WTC11 (cell line): ENCODE data around the gene SLBP. TPM values are rescaled to one million over a fixed set of nuclear protein-coding genes. Genes with fewer than 3 reads are reported as not detected.
"Not testable (repeated sequence)": the region's sequence is repeated elsewhere in the genome, so short reads cannot be mapped to it uniquely, and the experiment has no call there.

Experiments
- ATAC-seq: fragments of 200-7000 bp; cut with Tn5 transposase; 2 replicates; pipeline ENCODE4 v1.10.0; 2021; ENCODE audit warnings: mild to moderate bottlenecking, moderate library complexity
- CTCF ChIA-PET: fragments of 300-600 bp; sonication (Branson Sonifier 250); formaldehyde crosslinking; loops from one replicate; lab custom pipeline; 2021; ENCODE audit warnings: antibody characterized with exemption; lab: Charles Lee
- POLR2A ChIA-PET: fragments of 350-600 bp; sonication (Branson Sonifier 250); formaldehyde crosslinking; loops from one replicate; lab custom pipeline; 2021; ENCODE audit warnings: antibody characterized with exemption; lab: Charles Lee
- DNase-seq: peaks from one replicate; pipeline ENCODE4 v3.0.0; 2021; ENCODE audit warnings: low spot score
- H3K27ac Mint-ChIP-seq: 2 replicates; pipeline ENCODE4 v1.8.0; 2021; ENCODE audit warnings: mixed read lengths
- H3K27me3 Mint-ChIP-seq: 2 replicates; pipeline ENCODE4 v1.8.0; 2021; ENCODE audit warnings: low read depth, mild to moderate bottlenecking, moderate library complexity, mixed read lengths
- H3K36me3 Mint-ChIP-seq: 2 replicates; pipeline ENCODE4 v1.8.0; 2021; ENCODE audit warnings: mixed read lengths
- H3K4me1 Mint-ChIP-seq: 2 replicates; pipeline ENCODE4 v1.8.0; 2022; ENCODE audit warnings: mixed read lengths
- H3K4me3 Mint-ChIP-seq: 2 replicates; pipeline ENCODE4 v1.8.0; 2021; ENCODE audit warnings: mild to moderate bottlenecking, moderate library complexity, mixed read lengths
- H3K9me3 Mint-ChIP-seq: 2 replicates; pipeline ENCODE4 v1.8.0; 2021; ENCODE audit warnings: mixed read lengths
- CREM ChIP-seq: sonication (generic); formaldehyde crosslinking; IDR thresholded peaks from 2 replicates; pipeline ENCODE4 v1.8.1; 2022; ENCODE audit warnings: mild to moderate bottlenecking, missing genetic modification reagents, moderate library complexity
- E2F1 ChIP-seq: sonication (generic); formaldehyde crosslinking; IDR thresholded peaks from 2 replicates; pipeline ENCODE4 v1.8.0; 2022; ENCODE audit warnings: mild to moderate bottlenecking, missing genetic modification reagents
- ELF4 ChIP-seq: sonication (generic); formaldehyde crosslinking; IDR thresholded peaks from 2 replicates; pipeline ENCODE4 v1.8.1; 2022; ENCODE audit warnings: low read depth, mild to moderate bottlenecking, moderate library complexity, missing genetic modification reagents
- ETV6 ChIP-seq: sonication (generic); formaldehyde crosslinking; IDR thresholded peaks from 2 replicates; pipeline ENCODE4 v1.8.1; 2022; ENCODE audit warnings: mild to moderate bottlenecking, missing genetic modification reagents
- HMGA2 ChIP-seq: fragments of 250-450 bp; sonication (Bioruptor Pico); IDR thresholded peaks from 2 replicates; pipeline ENCODE4 v1.4.0; 2021; ENCODE audit warnings: mild to moderate bottlenecking, moderate library complexity
- IRF2 ChIP-seq: sonication (generic); formaldehyde crosslinking; IDR thresholded peaks from 2 replicates; pipeline ENCODE4 v1.8.0; 2022; ENCODE audit warnings: low read depth, missing genetic modification reagents, borderline replicate concordance
- NR3C1 ChIP-seq: sonication (generic); formaldehyde crosslinking; conservative IDR thresholded peaks from 2 replicates; pipeline ENCODE4 v1.8.1; 2023; ENCODE audit warnings: low read depth, mild to moderate bottlenecking, missing genetic modification reagents
- RORB ChIP-seq: fragments of 250-450 bp; sonication (Bioruptor Pico); IDR thresholded peaks from 2 replicates; pipeline ENCODE4 v1.9.0; 2021; ENCODE audit warnings: mild to moderate bottlenecking
- TP53 ChIP-seq: sonication (generic); formaldehyde crosslinking; IDR thresholded peaks from 2 replicates; pipeline ENCODE4 v1.8.1; 2023; ENCODE audit warnings: mild to moderate bottlenecking, missing genetic modification reagents
- USF2 ChIP-seq: sonication (generic); formaldehyde crosslinking; IDR thresholded peaks from 2 replicates; pipeline ENCODE4 v1.8.1; 2023; ENCODE audit warnings: mild to moderate bottlenecking, missing genetic modification reagents, moderate library complexity
- ZNF138 ChIP-seq: sonication (generic); formaldehyde crosslinking; conservative IDR thresholded peaks from 2 replicates; pipeline ENCODE4 v1.8.1; 2022; ENCODE audit warnings: mild to moderate bottlenecking, moderate library complexity, missing genetic modification reagents
- ZNF219 ChIP-seq: sonication (generic); formaldehyde crosslinking; IDR thresholded peaks from 2 replicates; pipeline ENCODE4 v1.8.0; 2023; ENCODE audit warnings: missing genetic modification reagents, mild to moderate bottlenecking, borderline replicate concordance
- ZNF281 ChIP-seq: sonication (generic); formaldehyde crosslinking; IDR thresholded peaks from 2 replicates; pipeline ENCODE4 v1.8.0; 2023; ENCODE audit warnings: mild to moderate bottlenecking, missing genetic modification reagents
- ZNF416 ChIP-seq: fragments of 250-450 bp; sonication (Bioruptor Pico); IDR thresholded peaks from 2 replicates; pipeline ENCODE4 v1.9.0; 2021; ENCODE audit warnings: mild to moderate bottlenecking, inconsistent platforms
- ZNF671 ChIP-seq: fragments of 250-450 bp; sonication (Bioruptor Pico); IDR thresholded peaks from 2 replicates; pipeline ENCODE4 v1.8.0; 2021; ENCODE audit warnings: mild to moderate bottlenecking
- total RNA-seq: library from RNA; stranded (reverse); gene quantifications from 3 replicates; pipeline ENCODE4 v1.2.3, GENCODE V29; 2021
- TF ChIP-seq, protein P1 (sequence below): sonication (generic); formaldehyde crosslinking; conservative IDR thresholded peaks from 2 replicates; pipeline ENCODE4 v1.8.1; 2023; ENCODE audit warnings: mild to moderate bottlenecking, low read depth, missing genetic modification reagents, moderate library complexity

The SLBP gene
- total RNA-seq, 1 experiment from 2014 or later = 40.2 TPM

GRCh38 chr4:1675136-1675801 lies 36.9 kb downstream of the SLBP start:
- TF ChIP-seq ETV6 = no peak
- TF ChIP-seq RORB (CRISPR knock-in tag) = no peak
- TF ChIP-seq ZNF281 (CRISPR knock-in tag) = no peak
- TF ChIP-seq NR3C1 (CRISPR knock-in tag) = no peak
- TF ChIP-seq, all 79 proteins: peak for 0
- ChIA-PET POLR2A (no interaction called here), CTCF (interaction anchor here (0.7 kb wide), 1 partner anchor 120 kb away, joined by 6 read pairs; no protein-coding TSS in a partner anchor)
- H3K4me1 Mint-ChIP-seq = no peaks in the 10 kb centered on the region; the same call in 1 of the 2 replicates
- DNase-seq = no peak
- no peak for ATAC-seq
- H3K36me3 Mint-ChIP-seq = no peaks in the 10 kb centered on the region
- H3K27me3 Mint-ChIP-seq = no peaks in the 10 kb centered on the region; the same call in 1 of the 2 replicates
- H3K9me3 Mint-ChIP-seq = no peaks in the 10 kb centered on the region
- H3K27ac Mint-ChIP-seq = no peak overlapping the region; the same call in 1 of the 2 replicates
- H3K4me3 Mint-ChIP-seq = no peak overlapping the region

DNA sequence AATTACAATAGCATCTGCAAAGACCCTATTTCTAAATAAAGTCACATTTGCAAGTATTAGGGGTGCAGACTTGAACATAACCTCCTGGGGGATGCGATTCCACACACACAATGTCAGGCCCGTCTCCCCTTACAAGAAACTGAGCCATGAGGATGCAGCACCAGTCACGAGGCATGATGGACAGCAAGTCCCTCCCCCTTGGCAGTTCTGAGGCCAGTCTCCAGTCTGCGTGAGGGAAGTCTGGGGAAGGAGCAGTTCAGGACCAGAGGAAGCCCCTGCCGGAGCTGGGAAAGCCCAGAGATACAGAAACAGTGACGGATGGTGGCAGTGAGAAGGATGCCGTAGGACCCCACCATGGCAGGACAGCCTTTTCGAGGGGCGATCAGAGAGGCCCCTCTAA lies 37.4 kb downstream of the SLBP start:
- ATAC-seq = peak; percentile 46; the same call in 1 of the 2 replicates
- no peaks in the 10 kb centered on the region; the same call in 1 of the 2 replicates for H3K4me1 Mint-ChIP-seq
- POLR2A ChIA-PET = no interaction called here

GRCh38 chr4:1673671-1674070 lies 38.4 kb downstream of the SLBP start:
- Mint-ChIP-seq H3K27ac (0 out of 2 replicates have a peak overlapping the region, but pooled peaks have one; percentile 18), H3K4me3 (no peak overlapping the region), H3K36me3 (no peaks in the 10 kb centered on the region), H3K4me1 (peaks cover 2% of the 10 kb centered on the region), H3K9me3 (no peaks in the 10 kb centered on the region), H3K27me3 (no peaks in the 10 kb centered on the region)
- POLR2A ChIA-PET = interaction anchor here (0.9 kb wide), 1 partner anchor 305 kb away, joined by 3 read pairs; no protein-coding TSS in a partner anchor
- TF ChIP-seq ZNF219 = no peak
- no peak for TF ChIP-seq ZNF138 (CRISPR knock-in tag)
- no peak for TF ChIP-seq USF2 (CRISPR knock-in tag)
- no peak for TF ChIP-seq CREM (CRISPR knock-in tag)
- TF ChIP-seq ZNF416 (CRISPR knock-in tag) = no peak
- TF ChIP-seq NR3C1 (CRISPR knock-in tag) = no peak
- TF ChIP-seq IRF2 = no peak
- TF ChIP-seq TP53 (CRISPR knock-in tag) = no peak
- TF ChIP-seq E2F1 = no peak
- no peak for TF ChIP-seq ELF4
- no peak for TF ChIP-seq HMGA2 (CRISPR knock-in tag)
- TF ChIP-seq, protein P1, sequence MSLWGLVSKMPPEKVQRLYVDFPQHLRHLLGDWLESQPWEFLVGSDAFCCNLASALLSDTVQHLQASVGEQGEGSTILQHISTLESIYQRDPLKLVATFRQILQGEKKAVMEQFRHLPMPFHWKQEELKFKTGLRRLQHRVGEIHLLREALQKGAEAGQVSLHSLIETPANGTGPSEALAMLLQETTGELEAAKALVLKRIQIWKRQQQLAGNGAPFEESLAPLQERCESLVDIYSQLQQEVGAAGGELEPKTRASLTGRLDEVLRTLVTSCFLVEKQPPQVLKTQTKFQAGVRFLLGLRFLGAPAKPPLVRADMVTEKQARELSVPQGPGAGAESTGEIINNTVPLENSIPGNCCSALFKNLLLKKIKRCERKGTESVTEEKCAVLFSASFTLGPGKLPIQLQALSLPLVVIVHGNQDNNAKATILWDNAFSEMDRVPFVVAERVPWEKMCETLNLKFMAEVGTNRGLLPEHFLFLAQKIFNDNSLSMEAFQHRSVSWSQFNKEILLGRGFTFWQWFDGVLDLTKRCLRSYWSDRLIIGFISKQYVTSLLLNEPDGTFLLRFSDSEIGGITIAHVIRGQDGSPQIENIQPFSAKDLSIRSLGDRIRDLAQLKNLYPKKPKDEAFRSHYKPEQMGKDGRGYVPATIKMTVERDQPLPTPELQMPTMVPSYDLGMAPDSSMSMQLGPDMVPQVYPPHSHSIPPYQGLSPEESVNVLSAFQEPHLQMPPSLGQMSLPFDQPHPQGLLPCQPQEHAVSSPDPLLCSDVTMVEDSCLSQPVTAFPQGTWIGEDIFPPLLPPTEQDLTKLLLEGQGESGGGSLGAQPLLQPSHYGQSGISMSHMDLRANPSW (CRISPR knock-in tag) = no peak
- no peak for TF ChIP-seq ZNF671 (CRISPR knock-in tag)
- CTCF ChIA-PET = interaction anchor here (1.2 kb wide), 1 partner anchor 20 kb away, joined by 5 read pairs; no protein-coding TSS in a partner anchor
- DNase-seq (no peak), ATAC-seq (no peak)

More for the DNA sequence above, 37.4 kb downstream of the SLBP start:
- Mint-ChIP-seq H3K27me3 (no peaks in the 10 kb centered on the region; the same call in 1 of the 2 replicates), H3K27ac (peak overlapping the region; percentile 53; the same call in 1 of the 2 replicates), H3K36me3 (no peaks in the 10 kb centered on the region), H3K9me3 (no peaks in the 10 kb centered on the region), H3K4me3 (no peak overlapping the region)
- TF ChIP-seq ZNF138 (CRISPR knock-in tag) (no peak), RORB (CRISPR knock-in tag) (no peak)
- CTCF ChIA-PET = interaction anchor here (0.7 kb wide), 1 partner anchor 120 kb away, joined by 6 read pairs; no protein-coding TSS in a partner anchor
- DNase-seq = no peak

- H3K27me3 Mint-ChIP-seq, H3K9me3 Mint-ChIP-seq, POLR2A ChIA-PET, H3K27ac Mint-ChIP-seq, H3K36me3 Mint-ChIP-seq, H3K4me3 Mint-ChIP-seq, DNase-seq, H3K4me1 Mint-ChIP-seq, ATAC-seq: not testable (repeated sequence)
- CTCF ChIA-PET = interaction anchor here (0.8 kb wide), 1 partner anchor 42 kb away, joined by 4 read pairs; no protein-coding TSS in a partner anchor
Measured at GRCh38 chr4:1671011-1671410, 41.1 kb downstream of the SLBP start.
